Measurements from ENCODE around the gene MYO18A.

The MYO18A gene

DNA sequence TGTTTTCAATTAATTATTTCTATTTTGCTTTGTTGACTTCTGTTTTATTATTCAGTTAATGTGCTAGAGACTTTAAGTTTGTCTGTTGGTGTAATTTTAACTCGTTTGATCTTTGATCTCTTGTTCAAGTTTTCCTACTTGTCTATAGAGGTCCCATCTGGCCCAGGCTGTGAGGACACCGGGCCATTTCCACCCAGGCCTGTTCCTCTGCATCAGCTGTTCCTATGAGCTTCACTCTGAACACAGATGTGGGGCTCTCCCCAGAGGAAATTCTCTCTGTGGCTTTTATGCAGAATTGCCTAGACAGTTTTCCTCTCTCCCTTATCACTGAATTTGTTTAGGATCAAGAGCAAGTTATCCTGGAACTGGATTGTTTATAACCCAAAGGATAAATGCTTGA, 44.7 kb downstream of the MYO18A start:
- Histone ChIP-seq H4K20me1 (ENCODE audit: insufficient read depth, low read length) (no peaks in the 10 kb centered on the region; the same call in 1 of the 2 replicates), H3K4me2 (ENCODE audit: low read depth, low read length) (no peak overlapping the region), H2AFZ (ENCODE audit: low read length) (no peak overlapping the region), H3K36me3 (replicated peaks; ENCODE audit: insufficient read depth, low read length) (no peaks in the 10 kb centered on the region), H3K9me2 (replicated peaks; ENCODE audit: insufficient read depth, low read length) (no peaks in the 10 kb centered on the region), H3K9me3 (replicated peaks; ENCODE audit: insufficient read depth, low read length) (no peaks in the 10 kb centered on the region), H3K27me3 (replicated peaks; ENCODE audit: insufficient read depth, low read length) (no peaks in the 10 kb centered on the region), H3K9ac (ENCODE audit: low read length) (no peak overlapping the region), H3K4me3 (ENCODE audit: low read length) (no peak overlapping the region), H3K79me2 (ENCODE audit: low read length) (peaks cover 92% of the 10 kb centered on the region), H3K27ac (ENCODE audit: low read length) (no peak overlapping the region), H3F3A (ENCODE audit: insufficient read depth, low read length) (peaks cover 20% of the 10 kb centered on the region), H3K4me1 (ENCODE audit: low read length) (peaks cover 14% of the 10 kb centered on the region)
- TF ChIP-seq, protein P1, sequence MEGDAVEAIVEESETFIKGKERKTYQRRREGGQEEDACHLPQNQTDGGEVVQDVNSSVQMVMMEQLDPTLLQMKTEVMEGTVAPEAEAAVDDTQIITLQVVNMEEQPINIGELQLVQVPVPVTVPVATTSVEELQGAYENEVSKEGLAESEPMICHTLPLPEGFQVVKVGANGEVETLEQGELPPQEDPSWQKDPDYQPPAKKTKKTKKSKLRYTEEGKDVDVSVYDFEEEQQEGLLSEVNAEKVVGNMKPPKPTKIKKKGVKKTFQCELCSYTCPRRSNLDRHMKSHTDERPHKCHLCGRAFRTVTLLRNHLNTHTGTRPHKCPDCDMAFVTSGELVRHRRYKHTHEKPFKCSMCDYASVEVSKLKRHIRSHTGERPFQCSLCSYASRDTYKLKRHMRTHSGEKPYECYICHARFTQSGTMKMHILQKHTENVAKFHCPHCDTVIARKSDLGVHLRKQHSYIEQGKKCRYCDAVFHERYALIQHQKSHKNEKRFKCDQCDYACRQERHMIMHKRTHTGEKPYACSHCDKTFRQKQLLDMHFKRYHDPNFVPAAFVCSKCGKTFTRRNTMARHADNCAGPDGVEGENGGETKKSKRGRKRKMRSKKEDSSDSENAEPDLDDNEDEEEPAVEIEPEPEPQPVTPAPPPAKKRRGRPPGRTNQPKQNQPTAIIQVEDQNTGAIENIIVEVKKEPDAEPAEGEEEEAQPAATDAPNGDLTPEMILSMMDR (IDR thresholded peaks at IDR 0.05; ENCODE audit: low read length): no peak
- TF ChIP-seq EZH2 (optimal IDR thresholded peaks at IDR 0.05; ENCODE audit: low read depth, low read length) (no peak), EZH2phosphoT487 (IDR thresholded peaks at IDR 0.05; ENCODE audit: low read length) (no peak)
- DNase-seq: no peak

DNA sequence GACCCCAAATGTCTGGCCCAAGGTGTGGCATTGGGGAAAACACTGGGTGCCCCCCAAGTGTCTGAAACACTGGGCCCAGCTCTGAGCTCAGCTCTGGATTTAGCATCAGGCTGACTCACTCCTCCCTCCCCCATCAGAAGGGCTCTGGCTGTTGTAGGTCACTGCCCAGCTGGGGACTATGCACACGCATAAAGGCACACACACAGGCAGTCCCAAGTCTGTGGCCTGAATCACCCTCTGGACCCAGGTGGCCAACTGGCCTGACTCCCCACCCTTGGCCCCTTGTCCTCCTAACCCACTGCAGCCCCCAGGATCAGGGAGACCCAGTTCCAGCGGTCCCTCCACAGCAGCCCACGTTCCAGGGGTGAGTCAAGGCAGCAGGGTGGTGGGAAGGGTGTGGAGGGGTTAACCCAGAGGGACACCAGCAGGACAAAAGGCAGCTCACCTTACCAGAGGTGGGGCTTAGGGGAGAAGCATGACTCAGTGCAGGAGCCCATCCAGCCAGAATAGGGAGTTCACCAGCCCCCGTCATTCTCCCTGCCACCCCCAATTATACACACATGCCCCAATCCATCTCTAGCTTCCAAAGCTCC, 47.0 kb downstream of the MYO18A start:
- no peaks in the 10 kb centered on the region; the same call in 1 of the 2 replicates for H4K20me1 ChIP-seq (ENCODE audit: insufficient read depth, low read length)
- DNase-seq: no peak
- no peaks in the 10 kb centered on the region for H3K9me3 ChIP-seq (replicated peaks; ENCODE audit: insufficient read depth, low read length)
- peaks cover 11% of the 10 kb centered on the region for H3K4me1 ChIP-seq (ENCODE audit: low read length)
- no peak overlapping the region for H2AFZ ChIP-seq (ENCODE audit: low read length)
- H3K4me3 ChIP-seq (ENCODE audit: low read length): no peak overlapping the region
- H3K36me3 ChIP-seq (replicated peaks; ENCODE audit: insufficient read depth, low read length): no peaks in the 10 kb centered on the region
- H3K4me2 ChIP-seq (ENCODE audit: low read depth, low read length): no peak overlapping the region
- H3K79me2 ChIP-seq (ENCODE audit: low read length): peaks cover 92% of the 10 kb centered on the region
- H3K27me3 ChIP-seq (replicated peaks; ENCODE audit: insufficient read depth, low read length): no peaks in the 10 kb centered on the region
- TF ChIP-seq, protein P1 (IDR thresholded peaks at IDR 0.05; ENCODE audit: low read length): no peak
- peaks cover under 1% of the 10 kb centered on the region for H3F3A ChIP-seq (ENCODE audit: insufficient read depth, low read length)
- H3K9me2 ChIP-seq (replicated peaks; ENCODE audit: insufficient read depth, low read length): no peaks in the 10 kb centered on the region
- H3K9ac ChIP-seq (ENCODE audit: low read length): no peak overlapping the region
- H3K27ac ChIP-seq (ENCODE audit: low read length): no peak overlapping the region

DNA sequence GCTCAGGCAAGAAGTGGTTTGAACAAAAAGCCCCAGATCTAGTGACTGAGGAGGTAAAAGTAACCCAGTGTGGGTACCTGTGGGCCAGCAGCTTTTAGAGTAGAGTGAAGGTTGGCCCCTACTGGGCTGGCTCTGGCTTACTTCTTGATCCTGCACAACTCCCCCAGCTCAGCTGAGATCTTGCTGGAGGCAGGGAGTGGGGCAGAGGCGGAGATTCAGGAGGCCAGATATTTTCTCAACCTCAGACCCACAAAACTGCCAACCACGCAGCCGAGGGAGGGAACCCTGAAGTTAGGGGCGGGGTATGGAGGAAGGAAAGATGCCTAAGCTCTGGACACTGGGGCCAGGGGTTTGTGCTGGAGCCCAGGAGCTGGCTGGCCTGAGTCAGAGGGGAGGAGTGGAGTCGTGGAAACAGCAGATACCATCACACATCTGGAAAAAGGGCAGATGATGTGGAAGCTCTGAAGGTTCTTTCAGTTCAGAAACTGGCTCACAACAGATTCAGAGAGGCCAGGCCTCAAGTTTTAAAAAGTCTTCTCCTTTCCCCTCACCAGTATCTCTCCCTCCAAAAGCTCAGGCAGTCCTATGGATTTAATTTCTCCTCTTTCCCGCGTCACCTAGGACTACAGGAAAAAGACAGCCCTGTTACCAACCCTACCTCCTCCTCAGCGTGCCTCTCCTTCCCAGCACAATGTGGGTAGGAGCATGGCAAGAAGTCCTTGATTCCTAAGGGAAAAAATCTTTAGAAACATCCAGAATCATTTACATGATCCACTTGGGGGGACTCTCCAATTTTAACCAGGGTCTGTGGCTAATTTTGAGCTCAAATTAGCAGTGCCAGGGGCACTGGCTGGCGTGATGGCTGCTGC, 48.1 kb downstream of the MYO18A start:
- H3K9me3 ChIP-seq (replicated peaks; ENCODE audit: insufficient read depth, low read length): no peaks in the 10 kb centered on the region
- H3F3A ChIP-seq (ENCODE audit: insufficient read depth, low read length): no peaks in the 10 kb centered on the region
- no peak overlapping the region for H3K4me3 ChIP-seq (ENCODE audit: low read length)
- H2AFZ ChIP-seq (ENCODE audit: low read length): no peak overlapping the region
- H3K4me1 ChIP-seq (ENCODE audit: low read length): no peaks in the 10 kb centered on the region
- no peaks in the 10 kb centered on the region for H3K27me3 ChIP-seq (replicated peaks; ENCODE audit: insufficient read depth, low read length)
- peaks cover 88% of the 10 kb centered on the region for H3K79me2 ChIP-seq (ENCODE audit: low read length)
- no peak overlapping the region for H3K4me2 ChIP-seq (ENCODE audit: low read depth, low read length)
- H3K36me3 ChIP-seq (replicated peaks; ENCODE audit: insufficient read depth, low read length): no peaks in the 10 kb centered on the region
- H3K27ac ChIP-seq (ENCODE audit: low read length): no peak overlapping the region
- no peak overlapping the region for H3K9ac ChIP-seq (ENCODE audit: low read length)
- H4K20me1 ChIP-seq (ENCODE audit: insufficient read depth, low read length): no peaks in the 10 kb centered on the region; the same call in 1 of the 2 replicates
- DNase-seq: no peak
- TF ChIP-seq, protein P1 (IDR thresholded peaks at IDR 0.05; ENCODE audit: low read length): no peak
- TF ChIP-seq EZH2 (optimal IDR thresholded peaks at IDR 0.05; ENCODE audit: low read depth, low read length) (no peak), EZH2phosphoT487 (IDR thresholded peaks at IDR 0.05; ENCODE audit: low read length) (no peak)
- no peaks in the 10 kb centered on the region for H3K9me2 ChIP-seq (replicated peaks; ENCODE audit: insufficient read depth, low read length)
